Panc1 (cell line): ENCODE results near the gene CCDC124.

Experiments
- CTCF ChIP-seq: fragments of 450-650 bp; IDR thresholded peaks from 2 replicates; pipeline ENCODE4 v1.5.1; 2017; ENCODE audit warnings: mild to moderate bottlenecking
- POLR2AphosphoS5 ChIP-seq: IDR thresholded peaks from 2 replicates; pipeline ENCODE4 v1.6.1; 2012; ENCODE audit warnings: mild to moderate bottlenecking, low read depth, low read length, moderate library complexity
- REST ChIP-seq, 2 experiments: IDR thresholded peaks; 2 replicates each; pipeline ENCODE4 v1.6.1; 2011 to 2012; ENCODE audit warnings: low read depth in 2 of 2, control low read depth in 1 of 2, low read length in 1 of 2, mild to moderate bottlenecking in 1 of 2, moderate library complexity in 1 of 2; ENCODE audit not compliant: insufficient read depth in 1 of 2
- TCF7L2 ChIP-seq: IDR thresholded peaks from 2 replicates; pipeline ENCODE4 v1.6.1; 2011; ENCODE audit warnings: mild to moderate bottlenecking, low read depth, low read length, inconsistent platforms

GRCh38 chr19:17947815-17948513 is 15.1 kb downstream of the CCDC124 start:
- TF ChIP-seq CTCF = no peak
- no peak for TF ChIP-seq POLR2AphosphoS5
- no peak for TF ChIP-seq TCF7L2
- TF ChIP-seq REST (IDR thresholded peaks at IDR 0.05; ENCODE audit: insufficient read depth in 1 of 2, low read depth in 2 of 2, low read length in 1 of 2) = no peak
